Suprapubic skin (tissue), 4 donors: ENCODE results near the gene KRTAP5-5. TPM values are rescaled to one million over a fixed set of nuclear protein-coding genes. Genes with fewer than 3 reads are reported as not detected.

Experiments used
- DNase-seq, 2 donors: peaks; one replicate each; pipeline ENCODE4 v3.0.0-alpha.2; 2019; ENCODE audit warnings: low spot score in 2 of 2
- H3K27ac ChIP-seq: fragments of 200-600 bp; sonication (generic); one replicate; pipeline ENCODE4 v1.5.1; 2019
- H3K27me3 ChIP-seq: fragments of 200-600 bp; sonication (generic); one replicate; pipeline ENCODE4 v1.5.1; 2019
- H3K36me3 ChIP-seq: fragments of 200-600 bp; sonication (generic); one replicate; pipeline ENCODE4 v1.5.1; 2019
- H3K4me1 ChIP-seq: fragments of 200-600 bp; sonication (generic); one replicate; pipeline ENCODE4 v1.5.1; 2019
- H3K4me3 ChIP-seq: fragments of 200-600 bp; sonication (generic); one replicate; pipeline ENCODE4 v1.5.1; 2019; ENCODE audit warnings: mild to moderate bottlenecking
- H3K9me3 ChIP-seq: fragments of 200-600 bp; sonication (generic); one replicate; pipeline ENCODE4 v1.5.1; 2019
- CTCF ChIP-seq, 2 donors: fragments of 200-600 bp in 1 of 2; fragments of 450-650 bp in 1 of 2; sonication (generic) in 1 of 2; IDR thresholded peaks; one replicate each; pipeline ENCODE4 v1.5.1; 2016 to 2019; ENCODE audit warnings: antibody characterized with exemption in 2 of 2, mild to moderate bottlenecking in 1 of 2, moderate library complexity in 1 of 2
- EP300 ChIP-seq: sonication (generic); formaldehyde crosslinking; IDR thresholded peaks from one replicate; pipeline ENCODE4 v1.6.1; 2017; ENCODE audit warnings: antibody characterized with exemption
- POLR2A ChIP-seq, 2 donors: fragments of 450-650 bp; IDR thresholded peaks; one replicate each; pipeline ENCODE4 v1.6.1; 2017; ENCODE audit warnings: antibody characterized with exemption in 2 of 2, mild to moderate bottlenecking in 2 of 2, moderate library complexity in 2 of 2
- POLR2AphosphoS5 ChIP-seq, 3 donors: sonication (generic); formaldehyde crosslinking; IDR thresholded peaks; one replicate each; pipeline ENCODE4 v1.6.1; 2017; ENCODE audit warnings: antibody characterized with exemption in 3 of 3
- WGBS: methylation state at CpG from one replicate; pipeline ENCODE4 v1.1.5; 2018; 5-methylcytosine and 5-hydroxymethylcytosine counted together
- total RNA-seq, 4 donors: library from RNA; depleted of rRNA; stranded (reverse); fragments of >200 nt; gene quantifications; one replicate each; pipeline ENCODE4 v1.1.0, GENCODE V29; 2016

The KRTAP5-5 gene
- total RNA-seq, 4 donors from 2014 or later = 0.79 to 2.7 (median 1.2) TPM; not detected in 1

- Histone ChIP-seq H3K4me3 (no peak overlapping the region), H3K27ac (no peak overlapping the region), H3K27me3 (peaks cover 78% of the 10 kb centered on the region), H3K4me1 (peaks cover 17% of the 10 kb centered on the region), H3K36me3 (no peaks in the 10 kb centered on the region), H3K9me3 (no peaks in the 10 kb centered on the region)
- TF ChIP-seq EP300 (no peak), POLR2A (IDR thresholded peaks at IDR 0.05) (no peak), CTCF (IDR thresholded peaks at IDR 0.05) (no peak), POLR2AphosphoS5 (IDR thresholded peaks at IDR 0.05) (no peak)
- DNase-seq = peak in 1 of 2 donors; percentile 24
- 92% methylated on average over 19 of the region's 19 CpGs for WGBS
Measured at GRCh38 chr11:1636291-1636950, 6.8 kb downstream of the KRTAP5-5 start.

- Histone ChIP-seq H3K27ac (no peak overlapping the region), H3K4me1 (peaks cover 17% of the 10 kb centered on the region), H3K9me3 (no peaks in the 10 kb centered on the region), H3K4me3 (no peak overlapping the region), H3K36me3 (no peaks in the 10 kb centered on the region), H3K27me3 (peaks cover 71% of the 10 kb centered on the region)
- no peak for DNase-seq
- WGBS = 86% methylated on average over 2 of the region's 2 CpGs
- TF ChIP-seq CTCF (IDR thresholded peaks at IDR 0.05) (no peak), POLR2AphosphoS5 (IDR thresholded peaks at IDR 0.05) (no peak), EP300 (no peak), POLR2A (IDR thresholded peaks at IDR 0.05) (no peak)
Measured at GRCh38 chr11:1637628-1638027, 8.1 kb downstream of the KRTAP5-5 start.

GRCh38 chr11:1638344-1638743 lies 8.8 kb downstream of the KRTAP5-5 start:
- Histone ChIP-seq H3K4me3 (no peak overlapping the region), H3K4me1 (peaks cover 17% of the 10 kb centered on the region), H3K36me3 (no peaks in the 10 kb centered on the region), H3K27ac (no peak overlapping the region), H3K9me3 (no peaks in the 10 kb centered on the region), H3K27me3 (peaks cover 73% of the 10 kb centered on the region)
- TF ChIP-seq EP300 (no peak), POLR2A (IDR thresholded peaks at IDR 0.05) (no peak), POLR2AphosphoS5 (IDR thresholded peaks at IDR 0.05) (no peak), CTCF (IDR thresholded peaks at IDR 0.05) (no peak)
- 79% methylated on average over 8 of the region's 8 CpGs for WGBS
- no peak for DNase-seq

GRCh38 chr11:1639102-1639620 lies 9.6 kb downstream of the KRTAP5-5 start:
- no peak overlapping the region for H3K4me3 ChIP-seq
- peaks cover 17% of the 10 kb centered on the region for H3K4me1 ChIP-seq
- peaks cover 65% of the 10 kb centered on the region for H3K27me3 ChIP-seq
- 43% methylated on average over 18 of the region's 18 CpGs for WGBS
- H3K27ac ChIP-seq = no peak overlapping the region
- DNase-seq = no peak
- H3K9me3 ChIP-seq = no peaks in the 10 kb centered on the region
- TF ChIP-seq POLR2A (IDR thresholded peaks at IDR 0.05) (no peak), CTCF (IDR thresholded peaks at IDR 0.05) (no peak), EP300 (no peak), POLR2AphosphoS5 (IDR thresholded peaks at IDR 0.05) (no peak)
- H3K36me3 ChIP-seq = no peaks in the 10 kb centered on the region

- Histone ChIP-seq H3K4me1 (peaks cover 17% of the 10 kb centered on the region), H3K27me3 (peaks cover 66% of the 10 kb centered on the region), H3K27ac (no peak overlapping the region), H3K9me3 (no peaks in the 10 kb centered on the region), H3K4me3 (no peak overlapping the region), H3K36me3 (no peaks in the 10 kb centered on the region)
- TF ChIP-seq EP300 (no peak), POLR2AphosphoS5 (IDR thresholded peaks at IDR 0.05) (no peak), POLR2A (IDR thresholded peaks at IDR 0.05) (no peak), CTCF (IDR thresholded peaks at IDR 0.05) (no peak)
- DNase-seq = no peak
- 68% methylated on average over 15 of the region's 15 CpGs for WGBS
Measured at GRCh38 chr11:1639666-1640065, 10.1 kb downstream of the KRTAP5-5 start.
